NCI-H345 (cell line): ENCODE measurements around the gene LRBA.
"Not testable (repeated sequence)": the region's sequence is repeated elsewhere in the genome, so short reads cannot be mapped to it uniquely, and the experiment has no call there.

Experiments
- DNase-seq: peaks from one replicate; lab custom pipeline; 2025; lab: John Stamatoyannopoulos, UW

The LRBA gene

GRCh38 chr4:150418757-150419410 is 596.2 kb downstream of the LRBA start:
- DNase-seq = no peak

GRCh38 chr4:150415213-150415612 is 599.9 kb downstream of the LRBA start:
- no peak for DNase-seq

- no peak for DNase-seq
These were observed 603.6 kb downstream of the LRBA start for GRCh38 chr4:150411520-150411919.

- peak; percentile 83 for DNase-seq
These were observed 612.2 kb downstream of the LRBA start for GRCh38 chr4:150402871-150403272.

GRCh38 chr4:150401083-150401687 is 613.9 kb downstream of the LRBA start:
- no peak for DNase-seq

GRCh38 chr4:150395872-150396271 is 619.2 kb downstream of the LRBA start:
- no peak for DNase-seq

- DNase-seq = no peak
These were observed 621.0 kb downstream of the LRBA start for GRCh38 chr4:150394046-150394445.

- DNase-seq = no peak
These were observed 624.0 kb downstream of the LRBA start for GRCh38 chr4:150391052-150391451.

GRCh38 chr4:150390531-150390910 is 624.6 kb downstream of the LRBA start:
- DNase-seq = no peak

- no peak for DNase-seq
These were observed 625.1 kb downstream of the LRBA start for GRCh38 chr4:150389896-150390530.

- no peak for DNase-seq
These were observed 627.1 kb downstream of the LRBA start for GRCh38 chr4:150387981-150388380.

- DNase-seq = not testable (repeated sequence)
These were observed 628.7 kb downstream of the LRBA start for GRCh38 chr4:150386415-150386814.

GRCh38 chr4:150385606-150386005 is 629.5 kb downstream of the LRBA start:
- DNase-seq = no peak

- DNase-seq = no peak
These were observed 630.8 kb downstream of the LRBA start for GRCh38 chr4:150384249-150384648.

GRCh38 chr4:150382028-150382427 is 633.1 kb downstream of the LRBA start:
- DNase-seq = no peak

GRCh38 chr4:150381609-150382008 is 633.5 kb downstream of the LRBA start:
- DNase-seq = no peak

- DNase-seq = no peak
These were observed 634.0 kb downstream of the LRBA start for GRCh38 chr4:150381036-150381435.

GRCh38 chr4:150379454-150379853 is 635.6 kb downstream of the LRBA start:
- no peak for DNase-seq

GRCh38 chr4:150375025-150375424 is 640.1 kb downstream of the LRBA start:
- no peak for DNase-seq

GRCh38 chr4:150371869-150372268 is 643.2 kb downstream of the LRBA start:
- DNase-seq = no peak

- no peak for DNase-seq
These were observed 645.4 kb downstream of the LRBA start for GRCh38 chr4:150369434-150370380.

GRCh38 chr4:150368667-150369066 is 646.4 kb downstream of the LRBA start:
- DNase-seq = peak; percentile 47
